Measurements from ENCODE around the gene CDK6. TPM values are rescaled to one million over a fixed set of nuclear protein-coding genes. Genes with fewer than 3 reads are reported as not detected.

The CDK6 gene
- total RNA-seq, 2 donors from 2014 or later: 32.6 to 35.0 TPM

DNA sequence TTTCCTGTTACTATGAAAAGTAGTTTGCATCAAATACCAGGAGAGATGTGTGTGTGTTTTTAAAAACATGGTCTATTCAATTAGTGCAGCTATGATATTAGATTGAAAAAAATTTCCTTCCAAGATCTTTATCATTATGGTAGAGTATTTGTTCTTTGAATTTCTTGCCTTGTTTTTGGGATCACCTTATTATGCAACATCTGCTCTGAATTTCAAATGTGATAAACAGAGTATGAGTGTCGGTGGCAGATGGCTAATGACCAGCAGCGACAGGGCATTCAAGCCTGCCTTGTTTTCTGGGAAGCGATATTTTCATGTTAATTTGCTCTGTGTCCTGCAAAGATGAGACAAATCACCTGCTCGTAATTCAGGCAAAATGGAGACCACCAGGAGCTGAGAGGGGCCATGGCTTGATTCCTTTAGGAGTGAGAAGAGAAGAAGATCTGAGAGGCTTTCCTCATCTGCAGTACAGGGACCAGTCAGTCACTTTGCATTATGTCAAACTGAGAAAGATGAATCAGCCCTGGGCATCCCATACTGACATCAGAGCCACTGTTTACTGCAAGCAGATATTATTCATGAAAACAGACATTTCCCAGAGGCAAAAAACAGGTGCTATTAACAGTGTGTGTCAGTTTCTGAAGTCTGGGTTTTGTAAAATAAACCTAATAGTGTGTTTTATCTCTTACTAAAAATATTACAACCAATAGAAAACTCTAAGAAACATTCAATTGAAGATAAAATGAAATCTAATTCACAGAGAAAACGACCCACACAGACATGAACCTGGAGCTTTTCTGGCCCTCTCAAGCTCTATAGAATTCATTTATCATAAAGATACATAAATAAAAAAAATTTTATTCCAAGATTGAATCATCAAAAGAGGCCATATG is 67.6 kb downstream of the CDK6 start:
- no peaks in the 10 kb centered on the region for H3K36me3 ChIP-seq (replicated peaks in 1 of 2; ENCODE audit: insufficient read depth in 1 of 2, low read depth in 2 of 2)
- H3K27me3 ChIP-seq: no peaks in the 10 kb centered on the region
- no peak overlapping the region for H3K27ac ChIP-seq
- TF ChIP-seq, protein P1, sequence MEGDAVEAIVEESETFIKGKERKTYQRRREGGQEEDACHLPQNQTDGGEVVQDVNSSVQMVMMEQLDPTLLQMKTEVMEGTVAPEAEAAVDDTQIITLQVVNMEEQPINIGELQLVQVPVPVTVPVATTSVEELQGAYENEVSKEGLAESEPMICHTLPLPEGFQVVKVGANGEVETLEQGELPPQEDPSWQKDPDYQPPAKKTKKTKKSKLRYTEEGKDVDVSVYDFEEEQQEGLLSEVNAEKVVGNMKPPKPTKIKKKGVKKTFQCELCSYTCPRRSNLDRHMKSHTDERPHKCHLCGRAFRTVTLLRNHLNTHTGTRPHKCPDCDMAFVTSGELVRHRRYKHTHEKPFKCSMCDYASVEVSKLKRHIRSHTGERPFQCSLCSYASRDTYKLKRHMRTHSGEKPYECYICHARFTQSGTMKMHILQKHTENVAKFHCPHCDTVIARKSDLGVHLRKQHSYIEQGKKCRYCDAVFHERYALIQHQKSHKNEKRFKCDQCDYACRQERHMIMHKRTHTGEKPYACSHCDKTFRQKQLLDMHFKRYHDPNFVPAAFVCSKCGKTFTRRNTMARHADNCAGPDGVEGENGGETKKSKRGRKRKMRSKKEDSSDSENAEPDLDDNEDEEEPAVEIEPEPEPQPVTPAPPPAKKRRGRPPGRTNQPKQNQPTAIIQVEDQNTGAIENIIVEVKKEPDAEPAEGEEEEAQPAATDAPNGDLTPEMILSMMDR (IDR thresholded peaks at IDR 0.05): no peak
- TF ChIP-seq POLR2A (IDR thresholded peaks at IDR 0.05): no peak
- H3K9me3 ChIP-seq: no peaks in the 10 kb centered on the region
- no peak for DNase-seq
- ATAC-seq: no peak
- H3K4me3 ChIP-seq: no peak overlapping the region
- 80 to 90% methylated on average over 5 of the region's 5 CpGs for WGBS, 2 donors
- intact Hi-C loops (cut with DNase I): no loop called here
- H3K4me1 ChIP-seq: peaks cover 19% of the 10 kb centered on the region

DNA sequence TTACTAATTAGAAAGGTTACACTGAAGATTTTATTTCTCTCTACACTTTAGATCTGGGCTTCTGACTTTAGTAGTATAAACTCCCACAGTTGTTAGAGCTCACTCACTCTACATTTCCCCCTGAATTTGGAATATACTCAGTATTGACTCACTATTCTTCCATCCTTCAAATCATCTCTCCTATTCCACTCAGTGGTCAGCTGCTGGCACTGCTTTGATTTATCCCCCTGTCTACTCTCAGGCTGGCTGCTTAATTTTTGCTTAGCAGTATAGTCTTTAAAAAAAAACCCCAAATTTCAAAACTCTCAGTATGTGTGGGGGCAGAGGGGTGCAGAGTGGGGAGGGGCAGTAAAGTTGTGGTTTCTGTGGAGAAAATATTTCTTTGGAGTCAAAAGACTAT is 68.9 kb downstream of the CDK6 start:
- H3K9me3 ChIP-seq: no peaks in the 10 kb centered on the region
- no peak overlapping the region for H3K27ac ChIP-seq
- H3K4me1 ChIP-seq: peaks cover 23% of the 10 kb centered on the region
- TF ChIP-seq, protein P1 (IDR thresholded peaks at IDR 0.05): no peak
- TF ChIP-seq POLR2A (IDR thresholded peaks at IDR 0.05): no peak
- H3K4me3 ChIP-seq: no peak overlapping the region
- ATAC-seq (no peak), DNase-seq (no peak)
- H3K27me3 ChIP-seq: no peaks in the 10 kb centered on the region
- intact Hi-C loops (cut with DNase I): no loop called here
- no peaks in the 10 kb centered on the region for H3K36me3 ChIP-seq (replicated peaks in 1 of 2; ENCODE audit: insufficient read depth in 1 of 2, low read depth in 2 of 2)

DNA sequence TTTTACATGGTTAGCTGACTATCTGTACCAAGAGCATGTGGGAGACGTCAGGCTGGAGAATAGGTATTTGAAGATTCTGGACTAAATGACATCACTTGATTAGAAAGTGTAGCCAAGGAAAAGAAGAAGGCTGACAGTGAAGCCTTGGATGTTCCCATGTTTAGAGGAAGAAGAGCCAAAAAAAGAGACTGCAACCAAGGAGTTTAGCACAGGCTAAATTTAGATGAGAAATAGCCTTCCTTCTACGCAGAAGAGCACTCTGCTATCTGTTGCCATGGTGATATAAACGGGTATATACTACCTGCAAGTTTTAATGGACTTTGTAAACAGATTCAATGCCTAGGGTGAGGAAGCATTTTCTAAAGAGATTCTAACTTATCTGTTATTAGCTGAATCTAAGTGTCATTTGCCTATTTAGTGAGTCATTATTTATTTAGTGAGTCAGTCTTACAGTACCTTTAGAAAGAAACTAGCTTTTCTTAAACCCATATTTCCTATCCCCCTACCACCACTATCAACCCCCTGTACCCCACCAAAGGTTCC is 69.8 kb downstream of the CDK6 start:
- intact Hi-C loops (cut with DNase I): no loop called here
- H3K4me1 ChIP-seq: peaks cover 23% of the 10 kb centered on the region
- peak overlapping the region in 2 of 4 donors; percentile 7 to 21 for H3K27ac ChIP-seq
- WGBS, 2 donors: 31 to 36% methylated on average over 3 of the region's 3 CpGs
- no peak for DNase-seq
- TF ChIP-seq POLR2A (IDR thresholded peaks at IDR 0.05): no peak
- TF ChIP-seq, protein P1 (IDR thresholded peaks at IDR 0.05): no peak
- no peaks in the 10 kb centered on the region for H3K27me3 ChIP-seq
- peak; percentile 63 for ATAC-seq
- no peak overlapping the region for H3K4me3 ChIP-seq
- no peaks in the 10 kb centered on the region for H3K36me3 ChIP-seq (replicated peaks in 1 of 2; ENCODE audit: insufficient read depth in 1 of 2, low read depth in 2 of 2)
- no peaks in the 10 kb centered on the region for H3K9me3 ChIP-seq

DNA sequence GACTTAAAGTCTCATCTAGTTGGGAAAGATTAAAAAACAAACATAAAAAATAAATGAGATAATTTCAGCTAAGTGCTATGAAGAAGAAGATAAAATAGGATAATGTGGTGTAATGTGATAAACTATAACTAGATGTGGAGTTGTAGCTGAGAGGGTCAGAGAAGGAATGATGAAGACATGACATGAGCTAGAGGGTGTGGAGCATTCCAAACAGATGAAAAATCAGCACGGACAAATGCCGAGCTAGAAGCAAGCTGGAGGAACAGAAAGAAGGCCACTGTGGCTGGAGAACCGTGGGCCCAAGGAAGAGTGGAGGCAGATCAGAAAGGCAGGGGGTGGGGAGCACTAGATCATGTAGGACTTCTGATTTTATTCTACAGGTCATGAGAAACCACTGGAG is 70.6 kb downstream of the CDK6 start:
- ATAC-seq (no peak), DNase-seq (no peak)
- Histone ChIP-seq H3K9me3 (no peaks in the 10 kb centered on the region), H3K4me3 (no peak overlapping the region), H3K27ac (no peak overlapping the region), H3K4me1 (peaks cover 23% of the 10 kb centered on the region), H3K36me3 (replicated peaks in 1 of 2; ENCODE audit: insufficient read depth in 1 of 2, low read depth in 2 of 2) (no peaks in the 10 kb centered on the region), H3K27me3 (no peaks in the 10 kb centered on the region)
- TF ChIP-seq, protein P1 (IDR thresholded peaks at IDR 0.05): no peak
- no peak for TF ChIP-seq POLR2A (IDR thresholded peaks at IDR 0.05)
- 78 to 80% methylated on average over 3 of the region's 3 CpGs for whole genome bisulfite sequencing, 2 donors
- intact Hi-C loops (cut with DNase I): no loop called here
